SU-DHL-6 (cell line): ENCODE data around the gene CRYAA.
"Not testable (repeated sequence)": the region's sequence is repeated elsewhere in the genome, so short reads cannot be mapped to it uniquely, and the experiment has no call there.

ENCODE experiments used
- H2AFZ ChIP-seq: fragments of 200-600 bp; sonication (generic); 2 replicates; pipeline ENCODE4 v1.6.1; 2014; ENCODE audit warnings: low read depth, mild to moderate bottlenecking, moderate library complexity, mixed read lengths, antibody characterized with exemption, low read length; ENCODE audit not compliant: severe bottlenecking
- H3F3A ChIP-seq: fragments of 200-600 bp; shearing (Covaris generic); 2 replicates; pipeline ENCODE4 v1.6.0; 2016; ENCODE audit warnings: antibody characterized with exemption, mild to moderate bottlenecking; ENCODE audit not compliant: insufficient read depth
- H3K27ac ChIP-seq: fragments of 200-600 bp; sonication (generic); 2 replicates; pipeline ENCODE4 v1.5.1; 2016; ENCODE audit warnings: low read depth, mild to moderate bottlenecking, low read length, moderate library complexity, mixed read lengths
- H3K27me3 ChIP-seq: fragments of 200-600 bp; sonication (generic), shearing (Covaris generic); 2 replicates; pipeline ENCODE4 v1.6.0; 2014; ENCODE audit warnings: mild to moderate bottlenecking, low read length
- H3K36me3 ChIP-seq: fragments of 200-600 bp; sonication (generic); 2 replicates; pipeline ENCODE4 v1.6.1; 2014; ENCODE audit warnings: mild to moderate bottlenecking, low read length, mixed read lengths
- H3K4me2 ChIP-seq: fragments of 300-600, 200-600 bp; shearing (Covaris generic), sonication (generic); 2 replicates; pipeline ENCODE4 v1.6.0; 2014; ENCODE audit warnings: low read length, low read depth, mild to moderate bottlenecking; ENCODE audit not compliant: poor library complexity, severe bottlenecking
- H3K4me3 ChIP-seq: fragments of 200-600 bp; sonication (generic); 2 replicates; pipeline ENCODE4 v1.5.1; 2014; ENCODE audit warnings: antibody characterized with exemption, low read length, mild to moderate bottlenecking, mixed read lengths; ENCODE audit not compliant: insufficient read depth, poor library complexity, severe bottlenecking
- H3K79me2 ChIP-seq: fragments of 200-600 bp; sonication (generic); 2 replicates; pipeline ENCODE4 v1.6.1; 2014; ENCODE audit warnings: mild to moderate bottlenecking, low read length, moderate library complexity; ENCODE audit not compliant: insufficient read depth
- H3K9ac ChIP-seq: fragments of 200-600 bp; sonication (generic); 2 replicates; pipeline ENCODE4 v1.7.0; 2014; ENCODE audit warnings: mild to moderate bottlenecking, low read length
- H3K9me2 ChIP-seq: fragments of 200-600 bp; sonication (generic); replicated peaks from 2 replicates; pipeline ENCODE4 v1.6.1; 2014; ENCODE audit warnings: low read length; ENCODE audit not compliant: insufficient read depth
- H3K9me3 ChIP-seq: fragments of 200-600 bp; sonication (generic); 2 replicates; pipeline ENCODE4 v1.6.1; 2014; ENCODE audit warnings: low read length, mixed read lengths; ENCODE audit not compliant: insufficient read depth
- H4K20me1 ChIP-seq: fragments of 200-600 bp; sonication (generic); 2 replicates; pipeline ENCODE4 v1.6.1; 2014; ENCODE audit warnings: low read depth, mild to moderate bottlenecking, antibody characterized with exemption, low read length, moderate library complexity, mixed read lengths

CRYAA gene

DNA sequence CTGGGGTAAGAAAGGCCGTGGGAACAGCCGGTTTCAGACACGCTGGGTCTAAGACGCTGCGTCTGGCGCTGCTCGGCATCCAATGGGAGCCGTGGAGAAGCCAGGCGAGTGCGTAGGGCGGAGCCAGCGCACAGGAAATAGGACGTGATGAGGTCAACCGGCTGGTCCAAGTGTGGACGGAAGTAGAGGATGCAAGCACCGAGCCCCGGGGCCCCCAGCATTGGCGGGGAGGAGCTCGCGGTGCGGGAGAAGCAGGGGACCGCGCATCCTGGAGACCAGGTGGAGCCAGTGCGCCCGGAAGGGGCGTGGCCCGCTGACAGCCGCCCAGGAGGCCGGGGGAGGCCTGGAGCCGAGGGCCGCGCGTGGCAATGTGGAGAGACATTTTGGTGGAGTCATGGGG, 15.2 kb upstream of the CRYAA start:
- H3K27me3 ChIP-seq, H3K4me3 ChIP-seq, H4K20me1 ChIP-seq, H3F3A ChIP-seq, H3K9me2 ChIP-seq, H3K36me3 ChIP-seq, H2AFZ ChIP-seq, H3K9me3 ChIP-seq, H3K27ac ChIP-seq, H3K9ac ChIP-seq, H3K4me2 ChIP-seq, H3K79me2 ChIP-seq: not testable (repeated sequence)

GRCh38 chr21:43159279-43160175, 9.3 kb upstream of the CRYAA start:
- not testable (repeated sequence) for H3F3A ChIP-seq, H3K4me3 ChIP-seq, H3K4me2 ChIP-seq, H3K27ac ChIP-seq, H3K79me2 ChIP-seq, H3K9me3 ChIP-seq, H3K36me3 ChIP-seq, H2AFZ ChIP-seq, H3K9ac ChIP-seq, H4K20me1 ChIP-seq, H3K27me3 ChIP-seq, H3K9me2 ChIP-seq

GRCh38 chr21:43161826-43162707, 6.7 kb upstream of the CRYAA start:
- H3K9ac ChIP-seq, H3K9me3 ChIP-seq, H3K36me3 ChIP-seq, H4K20me1 ChIP-seq, H3K9me2 ChIP-seq, H3K4me3 ChIP-seq, H2AFZ ChIP-seq, H3K27ac ChIP-seq, H3K4me2 ChIP-seq, H3K79me2 ChIP-seq, H3F3A ChIP-seq, H3K27me3 ChIP-seq: not testable (repeated sequence)

GRCh38 chr21:43162708-43163205, 6.1 kb upstream of the CRYAA start:
- H3K27ac ChIP-seq, H3K4me2 ChIP-seq: not testable (repeated sequence)

DNA sequence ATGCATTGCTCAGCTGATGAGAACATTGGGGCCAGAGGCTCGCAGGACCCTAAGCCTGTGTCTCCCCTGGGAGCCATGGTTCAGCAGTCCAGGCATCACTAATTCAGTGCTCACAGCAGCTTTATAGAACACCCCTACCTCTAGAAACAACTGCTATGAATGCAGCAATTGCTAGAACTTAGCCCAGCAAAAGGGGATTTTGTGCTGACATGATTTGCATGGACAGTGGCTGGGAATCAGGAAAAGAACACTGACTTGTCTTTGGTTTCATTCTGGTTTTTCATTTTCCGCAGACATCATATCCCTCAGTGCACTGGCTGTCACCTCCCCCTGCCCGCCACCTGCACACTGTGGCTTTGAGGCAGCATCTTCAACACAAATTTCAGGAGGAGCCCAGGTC, 4.0 kb upstream of the CRYAA start:
- not testable (repeated sequence) for H3K27me3 ChIP-seq, H3K9ac ChIP-seq, H3K27ac ChIP-seq, H2AFZ ChIP-seq, H3K36me3 ChIP-seq, H3F3A ChIP-seq, H3K4me2 ChIP-seq, H3K9me3 ChIP-seq, H3K79me2 ChIP-seq, H3K9me2 ChIP-seq, H3K4me3 ChIP-seq, H4K20me1 ChIP-seq

More at GRCh38 chr21:43162708-43163205, 6.1 kb upstream of the CRYAA start:
- H3K4me3 ChIP-seq, H3K9ac ChIP-seq, H3F3A ChIP-seq, H3K27me3 ChIP-seq, H4K20me1 ChIP-seq, H3K79me2 ChIP-seq, H2AFZ ChIP-seq, H3K36me3 ChIP-seq, H3K9me2 ChIP-seq, H3K9me3 ChIP-seq: not testable (repeated sequence)

DNA sequence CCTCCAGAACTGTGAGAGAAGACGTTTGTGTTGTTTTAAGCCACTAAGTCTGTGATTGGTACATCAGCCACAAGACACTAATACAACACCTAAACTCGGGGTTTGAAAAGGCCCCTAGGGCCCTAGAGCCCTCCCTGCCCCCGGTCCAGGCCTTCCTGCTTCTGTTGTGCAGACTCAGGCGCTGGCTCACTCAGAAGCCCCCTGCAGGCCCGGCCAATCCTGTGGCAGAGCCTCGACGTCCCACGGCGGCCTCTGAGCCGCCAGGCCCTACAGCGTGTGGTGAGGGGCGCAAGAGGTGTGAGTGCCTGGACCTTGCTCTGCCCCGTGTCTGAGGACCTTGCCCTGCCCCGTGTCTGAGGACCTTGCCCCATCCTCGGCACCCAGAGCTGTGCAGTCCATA, 3.1 kb upstream of the CRYAA start:
- not testable (repeated sequence) for H2AFZ ChIP-seq, H3K79me2 ChIP-seq, H3K36me3 ChIP-seq, H4K20me1 ChIP-seq, H3K27ac ChIP-seq, H3K4me2 ChIP-seq, H3K9ac ChIP-seq, H3F3A ChIP-seq, H3K9me3 ChIP-seq, H3K4me3 ChIP-seq, H3K27me3 ChIP-seq, H3K9me2 ChIP-seq

DNA sequence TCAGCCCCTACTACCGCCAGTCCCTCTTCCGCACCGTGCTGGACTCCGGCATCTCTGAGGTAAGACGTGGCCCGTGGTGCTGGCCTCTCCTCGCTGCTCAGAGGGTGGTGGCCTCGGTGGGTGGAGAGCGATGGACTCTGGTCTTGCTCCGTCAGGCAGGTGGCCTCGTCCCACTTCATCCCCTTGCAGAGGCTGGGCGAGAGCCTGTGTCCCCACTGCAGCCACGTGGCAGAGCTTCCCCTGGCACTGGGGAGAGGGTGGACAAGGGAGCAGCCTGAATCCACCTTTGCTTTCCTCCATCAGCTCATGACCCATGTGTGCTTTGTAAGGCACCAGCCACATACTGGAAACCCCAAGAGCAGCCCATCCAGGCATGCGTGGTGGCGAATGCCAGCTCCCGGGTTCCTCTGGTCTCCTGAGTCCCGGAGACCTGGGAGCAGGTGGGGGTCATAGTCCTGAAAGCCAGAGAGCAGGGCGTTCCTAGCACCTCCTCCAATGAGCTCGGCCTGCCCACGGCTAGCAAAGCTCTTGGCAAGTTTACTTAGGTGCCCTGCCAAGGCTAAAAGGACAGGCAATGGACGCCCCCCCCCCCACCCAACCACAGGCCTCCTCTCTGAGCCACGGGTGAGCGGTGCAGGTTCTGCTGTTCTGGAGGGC, 550 bp downstream of the CRYAA start:
- not testable (repeated sequence) for H3K9me2 ChIP-seq, H3K4me3 ChIP-seq, H3K9me3 ChIP-seq, H2AFZ ChIP-seq, H3F3A ChIP-seq, H3K79me2 ChIP-seq, H3K36me3 ChIP-seq, H3K27me3 ChIP-seq, H4K20me1 ChIP-seq, H3K4me2 ChIP-seq, H3K9ac ChIP-seq, H3K27ac ChIP-seq
